GM03348 (cell line): ENCODE measurements around the gene CSNK1G1.

Source experiments
- DNase-seq: peaks from one replicate; pipeline ENCODE4 v3.0.0; 2012; ENCODE audit warnings: low spot score

Gene CSNK1G1

GRCh38 chr15:64191971-64192830 is 163.8 kb downstream of the CSNK1G1 start:
- DNase-seq, result no peak

GRCh38 chr15:64187396-64188191 is 168.4 kb downstream of the CSNK1G1 start:
- DNase-seq, result no peak

DNA sequence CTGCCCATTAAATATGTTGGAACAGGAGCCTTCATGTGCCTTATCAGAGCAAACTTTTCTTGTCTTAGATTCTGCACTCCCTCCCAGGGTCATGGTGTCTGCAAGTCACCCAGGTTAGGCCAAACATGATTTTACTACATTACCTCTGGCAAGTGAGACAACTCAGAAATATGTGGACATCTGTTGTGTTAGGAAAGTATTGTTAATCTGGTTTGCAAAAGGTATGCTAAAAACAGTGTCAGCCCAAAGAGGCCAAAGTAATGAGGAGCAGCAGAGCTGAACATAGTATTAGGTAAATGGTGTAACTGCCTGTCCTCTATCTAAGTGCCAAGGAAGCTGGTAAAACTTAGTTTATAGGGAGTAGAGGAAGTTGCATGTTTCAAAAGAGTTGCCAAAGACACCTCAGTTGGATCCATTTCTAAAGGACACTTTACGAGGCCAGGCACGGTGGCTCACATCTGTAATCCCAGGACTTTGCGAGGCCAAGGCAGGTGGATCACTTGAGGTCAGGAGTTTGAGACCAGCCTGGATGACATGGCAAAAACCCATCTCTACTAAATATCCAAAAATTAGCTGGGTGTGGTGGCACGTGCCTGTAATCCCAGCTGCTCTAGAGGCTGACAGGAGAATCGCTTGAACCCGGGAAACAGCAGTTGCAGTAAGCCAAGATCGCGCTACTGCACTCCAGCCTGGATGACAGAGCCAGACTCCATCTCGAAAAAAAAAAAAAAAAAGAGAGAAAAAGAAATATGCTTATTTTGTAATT is 170.6 kb downstream of the CSNK1G1 start:
- DNase-seq, result no peak

DNA sequence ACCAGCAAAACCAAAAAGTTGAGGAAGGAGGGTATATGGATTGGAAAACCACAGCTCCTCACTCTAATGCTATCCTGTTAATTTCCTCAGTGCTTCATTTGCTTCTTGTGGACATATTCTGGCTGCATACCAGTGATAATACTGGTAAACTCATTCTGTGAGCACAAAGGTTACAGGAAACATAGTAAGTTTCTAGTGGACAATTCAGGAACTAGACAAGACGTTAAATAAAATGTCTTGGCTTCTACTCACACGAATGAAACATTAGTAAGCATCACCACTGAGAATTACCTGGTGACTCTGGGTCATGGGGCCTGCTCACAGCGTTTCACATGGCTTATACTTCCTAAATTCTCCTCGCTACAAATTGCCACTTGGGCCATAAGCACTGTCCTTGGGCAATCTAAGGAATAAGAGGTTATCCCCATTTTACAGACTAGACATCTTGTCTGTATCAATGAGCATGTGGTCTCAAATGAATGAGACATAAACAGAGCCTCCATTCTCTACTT is 173.1 kb downstream of the CSNK1G1 start:
- no peak for DNase-seq

- no peak for DNase-seq
Observed at GRCh38 chr15:64180235-64180824, 175.6 kb downstream of the CSNK1G1 start.

DNA sequence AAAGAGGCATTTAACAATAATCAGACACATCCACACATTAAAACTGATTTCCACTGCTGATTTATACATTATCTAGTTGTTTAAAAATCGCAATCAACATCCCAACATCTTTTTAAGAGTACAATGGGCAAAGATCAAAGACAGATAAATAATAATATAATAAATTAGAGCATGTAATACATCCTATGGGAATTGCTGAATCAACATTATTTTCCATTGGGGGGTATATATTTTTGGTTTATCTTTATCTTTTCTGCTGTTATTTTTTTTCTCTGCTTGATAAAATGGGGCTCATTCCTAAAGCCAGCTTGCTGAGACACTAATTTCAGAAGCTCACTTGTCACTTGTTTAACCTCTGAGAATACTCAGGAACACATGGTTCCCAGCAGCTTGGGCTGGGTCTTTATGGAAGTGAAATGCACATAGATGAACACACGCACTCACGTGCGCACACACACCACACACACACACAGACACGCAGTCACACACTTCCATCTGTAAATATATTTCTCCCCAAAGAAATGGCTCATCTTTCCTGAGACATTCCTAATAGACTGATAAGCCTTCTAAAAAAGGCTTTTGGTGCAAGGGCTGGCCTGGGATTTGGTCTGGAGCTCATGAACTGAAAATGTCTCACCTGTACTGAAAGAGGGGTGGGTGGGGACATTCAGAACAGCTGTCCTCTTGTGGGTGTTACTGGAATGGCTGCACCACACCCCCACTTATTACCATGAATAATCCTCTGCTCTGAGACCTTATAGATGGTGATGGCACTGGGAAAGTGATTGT is 189.7 kb downstream of the CSNK1G1 start:
- no peak for DNase-seq

- DNase-seq, result no peak
Observed at GRCh38 chr15:64164436-64164835, 191.5 kb downstream of the CSNK1G1 start.

GRCh38 chr15:64163659-64164362 is 192.2 kb downstream of the CSNK1G1 start:
- no peak for DNase-seq

GRCh38 chr15:64162869-64163658 is 192.9 kb downstream of the CSNK1G1 start, which contains the start of gene PPIB:
Gene PPIB, minus strand, starts transcription at chr15:64163022. Its CDS starts 36 bp downstream, at chr15:64162986.
- peak; percentile 98 for DNase-seq

GRCh38 chr15:64162478-64162868 is 193.5 kb downstream of the CSNK1G1 start:
- DNase-seq, result peak; percentile 71

- DNase-seq, result no peak
Observed at GRCh38 chr15:64161688-64162477, 194.1 kb downstream of the CSNK1G1 start.

DNA sequence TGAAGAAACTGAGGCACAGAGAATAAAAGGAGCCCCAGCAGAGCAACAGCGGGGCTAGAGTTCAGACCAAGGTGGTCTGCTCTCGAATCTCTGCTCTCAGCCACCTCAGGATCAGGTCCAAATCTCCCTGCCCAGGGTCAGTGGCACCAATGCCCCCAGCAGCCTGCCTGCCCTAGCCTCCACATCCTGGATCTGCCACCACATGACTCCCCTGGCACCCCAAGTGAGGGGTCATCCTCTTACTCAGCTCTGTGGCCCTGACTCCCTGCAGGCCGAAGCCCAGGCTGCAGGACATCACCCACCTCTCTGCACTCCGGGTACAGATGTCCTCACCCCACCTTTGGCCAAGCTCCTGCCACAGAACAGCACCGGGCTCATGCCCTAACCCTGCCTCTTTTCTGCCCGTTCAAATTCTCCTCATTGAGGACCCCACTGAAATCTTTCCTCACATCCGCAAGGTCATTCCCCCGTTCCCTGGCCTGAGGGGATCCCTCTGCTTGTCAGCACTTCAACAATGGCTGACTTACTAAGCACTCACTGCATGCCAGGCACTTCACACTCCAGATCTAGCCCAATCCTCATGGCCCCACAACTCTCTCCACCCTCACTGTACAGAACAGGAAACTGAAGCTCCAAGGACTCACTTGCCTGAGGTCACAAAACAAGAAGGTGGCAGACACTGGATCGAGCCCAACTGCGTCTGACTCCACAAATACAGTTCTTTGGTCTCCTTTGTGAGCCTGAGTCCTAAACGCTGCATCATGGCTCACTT is 197.4 kb downstream of the CSNK1G1 start:
- DNase-seq, result no peak

- no peak for DNase-seq
Observed at GRCh38 chr15:64157599-64158125, 198.3 kb downstream of the CSNK1G1 start.

GRCh38 chr15:64156652-64157331 is 199.2 kb downstream of the CSNK1G1 start:
- no peak for DNase-seq

GRCh38 chr15:64155802-64156651 is 199.9 kb downstream of the CSNK1G1 start:
- no peak for DNase-seq
